Transverse colon (tissue), 4 donors: ENCODE results near the gene FAM162A.

Source experiments
- CTCF ChIP-seq, 5 experiments: fragments of 200-600 bp in 3 of 5; fragments of 450-650 bp in 2 of 5; sonication (generic) in 3 of 5; IDR thresholded peaks; 1 replicate in 2 of 5; 2 replicates in 3 of 5; pipeline ENCODE4 v1.5.1; 2016 to 2017; ENCODE audit warnings: antibody characterized with exemption in 5 of 5, inconsistent platforms in 3 of 5, mild to moderate bottlenecking in 2 of 5, moderate library complexity in 1 of 5
- POLR2A ChIP-seq: fragments of 450-650 bp; IDR thresholded peaks from one replicate; pipeline ENCODE4 v1.6.1; 2016; ENCODE audit warnings: antibody characterized with exemption, mild to moderate bottlenecking, moderate library complexity
- POLR2AphosphoS5 ChIP-seq, 3 donors: sonication (generic); formaldehyde crosslinking; IDR thresholded peaks; one replicate each; pipeline ENCODE4 v1.6.1; 2016; ENCODE audit warnings: antibody characterized with exemption in 3 of 3

DNA sequence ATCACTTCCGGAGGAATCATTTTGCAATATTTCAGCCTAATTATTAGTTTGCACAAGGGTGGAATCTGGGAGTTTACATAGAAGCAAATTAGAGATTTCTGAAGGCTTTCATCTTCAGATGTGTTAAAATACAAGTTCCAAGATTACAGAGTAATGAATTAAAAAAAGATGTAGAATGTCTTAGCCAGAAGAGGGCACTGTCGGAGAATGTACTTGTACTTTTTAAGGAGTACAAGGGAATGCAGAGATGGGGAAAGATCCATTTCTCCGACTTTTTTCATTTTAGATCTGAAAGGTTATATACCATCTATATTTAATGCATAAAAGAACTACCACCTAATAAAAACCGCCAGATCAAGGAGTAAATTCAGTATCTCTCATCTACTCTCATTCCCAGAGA, 75.0 kb downstream of the FAM162A start:
- TF ChIP-seq CTCF (IDR thresholded peaks at IDR 0.05) (peak in 3 of 5 experiments; percentile 26 to 40 (median 33)), POLR2A (no peak), POLR2AphosphoS5 (IDR thresholded peaks at IDR 0.05) (no peak)
